Muscle layer of colon (tissue), 2 donors: Measurements from ENCODE around the gene DGKQ.

Experiments used
- H3K27ac ChIP-seq: one replicate; pipeline ENCODE4 v1.7.0; 2013; ENCODE audit warnings: low read depth, mild to moderate bottlenecking, low read length, moderate library complexity
- H3K27me3 ChIP-seq, 2 donors: one replicate each; pipeline ENCODE4 v1.7.0; 2013; ENCODE audit warnings: low read length in 2 of 2, mild to moderate bottlenecking in 2 of 2; ENCODE audit not compliant: insufficient read depth in 2 of 2, control insufficient read depth in 1 of 2
- H3K36me3 ChIP-seq: one replicate; pipeline ENCODE4 v1.7.0; 2013; ENCODE audit warnings: mild to moderate bottlenecking, low read length; ENCODE audit not compliant: insufficient read depth
- H3K4me1 ChIP-seq: one replicate; pipeline ENCODE4 v1.7.0; 2013; ENCODE audit warnings: mild to moderate bottlenecking, low read length; ENCODE audit not compliant: insufficient read depth
- H3K4me3 ChIP-seq, 2 donors: one replicate each; pipeline ENCODE4 v1.7.0; 2013; ENCODE audit warnings: low read length in 2 of 2, low read depth in 1 of 2, mild to moderate bottlenecking in 1 of 2, moderate library complexity in 1 of 2
- H3K9ac ChIP-seq: one replicate; pipeline ENCODE4 v1.7.0; 2013; ENCODE audit warnings: low read length
- H3K9me3 ChIP-seq: one replicate; pipeline ENCODE4 v1.7.0; 2013; ENCODE audit warnings: mild to moderate bottlenecking, low read length
- donor health status: abdominal sarcoma.
- donor health status: Adenocarcinoma of cecum.

Gene DGKQ

DNA sequence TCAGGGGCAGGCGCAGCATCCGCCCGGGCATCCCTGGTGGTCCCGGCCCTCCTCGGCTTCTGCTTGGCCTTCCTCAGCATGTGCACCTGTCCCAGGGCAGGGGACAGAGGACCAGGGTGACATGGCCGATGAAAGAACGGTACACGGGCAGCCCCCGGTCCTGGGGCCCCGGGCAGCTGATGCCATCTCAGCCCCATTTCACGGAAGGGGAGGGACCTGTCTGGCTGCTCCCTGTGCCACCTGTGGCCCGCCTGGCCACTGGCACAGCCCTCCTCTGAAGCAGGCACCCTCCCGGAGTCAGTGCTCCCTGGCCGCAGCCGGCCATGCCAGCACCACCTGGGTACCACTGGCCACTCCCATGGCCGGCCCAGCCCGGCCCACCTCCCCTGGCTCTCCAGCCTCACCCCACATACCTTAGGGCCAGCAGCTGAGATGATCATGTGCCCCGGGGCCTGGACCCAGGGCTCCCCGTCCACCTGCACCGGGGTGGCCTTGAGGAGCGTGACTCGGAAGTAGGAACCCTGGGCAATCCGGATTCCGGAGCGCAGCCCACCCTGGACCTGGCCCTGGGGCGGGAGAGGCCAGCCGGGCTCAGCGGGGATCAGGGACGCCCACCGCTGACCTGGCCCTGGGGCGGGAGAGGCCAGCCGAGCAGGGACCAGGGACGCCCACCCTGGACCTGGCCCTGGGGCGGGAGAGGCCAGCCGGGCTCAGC, 12.6 kb downstream of the DGKQ start:
- no peaks in the 10 kb centered on the region for H3K9me3 ChIP-seq
- H3K4me3 ChIP-seq: no peak overlapping the region
- no peaks in the 10 kb centered on the region for H3K27me3 ChIP-seq
- H3K27ac ChIP-seq: no peak overlapping the region
- no peak overlapping the region for H3K9ac ChIP-seq
- H3K36me3 ChIP-seq: peaks cover 12% of the 10 kb centered on the region
- no peaks in the 10 kb centered on the region for H3K4me1 ChIP-seq

DNA sequence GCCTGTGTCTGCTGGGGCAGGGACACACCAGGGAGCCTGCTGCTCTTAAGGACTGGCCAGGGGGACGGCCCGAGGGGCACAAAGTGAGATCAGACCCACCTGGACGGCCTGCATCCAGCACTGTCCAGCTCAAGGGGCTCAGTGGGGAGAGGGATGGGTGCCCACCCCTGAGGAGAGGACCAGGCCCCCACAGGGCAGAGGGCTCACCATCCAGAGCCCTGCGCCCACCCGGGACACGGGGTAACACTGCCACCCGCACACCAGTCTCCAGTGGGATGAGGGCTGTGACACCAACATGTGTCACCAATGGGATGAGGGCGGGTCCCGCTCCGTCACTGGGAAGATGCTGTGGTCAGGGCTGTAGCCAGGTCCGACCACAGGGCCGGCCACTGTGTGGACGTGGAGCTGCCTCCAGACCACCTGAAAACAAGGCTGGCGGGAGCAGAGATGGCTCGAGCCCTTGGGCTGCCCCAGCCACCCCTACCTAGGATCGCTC, 13.2 kb downstream of the DGKQ start:
- peaks cover 10% of the 10 kb centered on the region for H3K36me3 ChIP-seq

DNA sequence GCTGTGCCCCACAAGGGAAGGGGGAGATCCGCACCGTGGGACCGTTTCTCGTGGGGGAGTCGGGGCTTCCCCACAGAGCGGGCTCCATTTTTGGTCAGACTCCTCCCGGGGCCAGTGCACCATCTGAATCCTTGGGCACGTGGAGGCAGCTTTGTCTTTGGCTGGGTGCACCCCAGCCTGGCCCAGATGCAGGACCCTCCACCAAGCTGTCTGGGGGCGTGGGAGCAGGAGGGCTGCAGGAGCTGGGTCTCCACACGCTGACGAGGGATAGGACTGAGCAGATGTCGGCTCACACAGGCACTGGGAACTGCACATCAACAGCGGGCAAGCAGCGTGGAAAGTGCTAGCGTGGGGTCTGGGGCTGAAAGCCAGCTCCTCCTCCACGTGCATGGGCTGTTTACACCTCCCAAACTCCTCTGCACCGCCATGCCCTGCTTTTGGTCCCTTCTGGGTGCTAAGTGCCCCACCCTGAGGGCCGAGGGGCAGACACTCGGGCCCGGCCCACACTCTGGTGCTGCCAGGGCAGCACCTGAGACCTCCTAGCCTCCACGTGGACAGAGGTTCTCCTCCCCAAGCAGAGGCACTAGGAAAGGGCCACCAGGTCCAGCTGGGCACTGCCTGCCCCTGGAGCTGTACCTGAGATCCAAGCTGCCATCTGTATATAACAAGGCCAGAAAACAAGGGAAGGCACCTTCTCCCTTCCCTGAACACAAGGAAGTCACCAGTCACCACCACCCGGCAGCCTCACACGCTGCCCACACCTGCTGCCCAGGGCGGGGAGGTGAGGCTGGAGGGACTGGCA, 13.8 kb downstream of the DGKQ start:
- H3K36me3 ChIP-seq: peaks cover 16% of the 10 kb centered on the region

More for the DNA sequence above, 13.2 kb downstream of the DGKQ start:
- H3K27me3 ChIP-seq: no peaks in the 10 kb centered on the region
- H3K4me1 ChIP-seq: no peaks in the 10 kb centered on the region
- no peak overlapping the region for H3K27ac ChIP-seq
- H3K9ac ChIP-seq: no peak overlapping the region
- no peak overlapping the region for H3K4me3 ChIP-seq
- H3K9me3 ChIP-seq: no peaks in the 10 kb centered on the region

DNA sequence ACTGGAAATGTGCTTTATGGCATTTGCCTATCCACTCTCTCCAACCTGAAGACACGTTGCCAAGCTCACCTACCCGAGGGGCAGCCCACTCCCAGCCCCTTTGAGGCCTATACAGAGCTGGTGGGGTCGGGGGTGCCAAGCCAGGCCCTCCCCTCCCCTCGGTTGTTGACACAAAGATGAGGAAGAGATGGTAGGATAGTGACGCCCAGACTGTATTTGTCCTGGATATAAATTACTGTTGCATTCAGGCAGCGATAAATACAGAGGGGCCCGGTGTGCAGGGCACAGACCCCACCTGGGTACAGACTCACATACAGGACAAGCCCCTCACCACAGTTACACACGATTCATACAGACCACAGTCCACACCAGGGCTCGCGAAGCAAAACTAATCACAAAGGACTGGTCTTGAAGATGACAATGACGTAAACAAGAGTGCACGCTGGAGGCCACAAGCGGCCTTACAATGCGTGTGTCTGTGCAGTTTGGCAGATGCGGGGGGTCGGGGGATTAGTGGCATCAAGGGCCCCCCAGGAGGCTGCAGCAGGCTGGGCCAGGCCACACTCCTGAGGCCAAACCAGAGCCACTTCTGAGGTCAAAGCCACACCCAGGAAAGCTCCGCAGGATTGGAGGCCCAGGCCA, 14.6 kb downstream of the DGKQ start:
- no peak overlapping the region for H3K9ac ChIP-seq
- H3K9me3 ChIP-seq: no peaks in the 10 kb centered on the region
- no peaks in the 10 kb centered on the region for H3K27me3 ChIP-seq
- no peak overlapping the region for H3K27ac ChIP-seq
- H3K36me3 ChIP-seq: peaks cover 17% of the 10 kb centered on the region
- H3K4me1 ChIP-seq: no peaks in the 10 kb centered on the region
- no peak overlapping the region for H3K4me3 ChIP-seq

More for the DNA sequence above, 13.8 kb downstream of the DGKQ start:
- Histone ChIP-seq H3K27me3 (no peaks in the 10 kb centered on the region), H3K9ac (no peak overlapping the region), H3K4me3 (no peak overlapping the region), H3K9me3 (no peaks in the 10 kb centered on the region), H3K4me1 (no peaks in the 10 kb centered on the region), H3K27ac (no peak overlapping the region)

DNA sequence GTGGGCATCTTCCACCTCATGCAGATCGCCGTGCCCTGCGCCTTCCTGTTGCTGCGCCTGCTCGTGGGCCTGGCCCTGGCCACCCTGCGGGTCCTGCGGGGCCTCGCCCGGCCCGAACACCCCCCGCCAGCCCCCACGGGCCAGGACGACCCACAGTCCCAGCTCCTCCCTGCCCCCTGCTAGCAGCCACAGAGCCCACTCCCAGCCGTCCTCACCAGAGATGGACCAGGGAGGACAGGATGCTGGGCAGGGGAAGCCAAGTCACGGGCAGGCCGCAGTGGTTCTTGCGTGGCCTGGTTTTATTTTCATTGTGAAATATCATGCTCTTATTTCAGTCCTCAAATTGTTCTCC, 15.1 kb downstream of the DGKQ start:
- H3K4me1 ChIP-seq: no peaks in the 10 kb centered on the region
- H3K9me3 ChIP-seq: no peaks in the 10 kb centered on the region
- peaks cover 17% of the 10 kb centered on the region for H3K36me3 ChIP-seq
- H3K27me3 ChIP-seq: no peaks in the 10 kb centered on the region
- H3K4me3 ChIP-seq: no peak overlapping the region
- no peak overlapping the region for H3K27ac ChIP-seq
- no peak overlapping the region for H3K9ac ChIP-seq

DNA sequence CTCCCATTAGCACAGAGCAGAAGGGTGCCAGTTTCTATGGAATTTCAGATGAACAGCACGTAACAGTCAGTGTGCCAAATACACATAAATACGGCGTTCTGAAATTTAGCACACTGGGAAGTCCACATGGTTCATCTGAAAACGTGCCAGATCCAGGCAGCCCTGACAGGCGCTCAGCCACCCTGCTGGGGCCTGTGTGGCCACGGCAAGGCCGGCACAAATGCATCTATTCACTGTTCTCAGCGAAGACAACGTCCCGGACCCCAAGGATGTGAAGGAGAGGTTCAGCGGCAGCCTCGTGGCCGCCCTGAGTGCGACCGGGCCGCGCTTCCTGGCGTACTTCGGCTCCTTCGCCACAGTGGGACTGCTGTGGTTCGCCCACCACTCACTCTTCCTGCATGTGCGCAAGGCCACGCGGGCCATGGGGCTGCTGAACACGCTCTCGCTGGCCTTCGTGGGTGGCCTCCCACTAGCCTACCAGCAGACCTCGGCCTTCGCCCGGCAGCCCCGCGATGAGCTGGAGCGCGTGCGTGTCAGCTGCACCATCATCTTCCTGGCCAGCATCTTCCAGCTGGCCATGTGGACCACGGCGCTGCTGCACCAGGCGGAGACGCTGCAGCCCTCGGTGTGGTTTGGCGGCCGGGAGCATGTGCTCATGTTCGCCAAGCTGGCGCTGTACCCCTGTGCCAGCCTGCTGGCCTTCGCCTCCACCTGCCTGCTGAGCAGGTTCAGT, 15.6 kb downstream of the DGKQ start:
- Histone ChIP-seq H3K27ac (no peak overlapping the region), H3K4me3 (no peak overlapping the region), H3K9ac (no peak overlapping the region), H3K9me3 (no peaks in the 10 kb centered on the region), H3K4me1 (no peaks in the 10 kb centered on the region), H3K36me3 (peaks cover 17% of the 10 kb centered on the region), H3K27me3 (no peaks in the 10 kb centered on the region)

DNA sequence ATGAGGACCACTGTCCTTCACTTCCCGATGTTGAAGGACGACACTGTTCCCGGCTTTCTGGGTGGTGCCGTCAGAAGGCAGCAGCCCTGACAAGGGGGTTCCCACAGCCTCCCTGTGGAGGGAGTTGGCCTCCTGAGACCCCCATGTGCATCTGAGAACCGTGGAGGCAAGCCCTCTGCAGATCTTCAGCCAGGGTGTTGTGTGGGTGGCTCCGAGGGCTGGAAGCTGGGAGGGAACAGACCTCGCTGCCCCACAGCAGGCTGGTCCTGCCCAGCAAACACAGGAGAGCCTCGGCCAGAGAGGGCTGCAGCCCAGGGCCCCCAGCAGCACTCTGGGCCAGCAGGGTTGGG, 16.2 kb downstream of the DGKQ start:
- H3K27me3 ChIP-seq: no peaks in the 10 kb centered on the region
- no peak overlapping the region for H3K4me3 ChIP-seq
- no peak overlapping the region for H3K27ac ChIP-seq
- peaks cover 11% of the 10 kb centered on the region for H3K36me3 ChIP-seq
- H3K4me1 ChIP-seq: no peaks in the 10 kb centered on the region
- no peak overlapping the region for H3K9ac ChIP-seq
- no peaks in the 10 kb centered on the region for H3K9me3 ChIP-seq

DNA sequence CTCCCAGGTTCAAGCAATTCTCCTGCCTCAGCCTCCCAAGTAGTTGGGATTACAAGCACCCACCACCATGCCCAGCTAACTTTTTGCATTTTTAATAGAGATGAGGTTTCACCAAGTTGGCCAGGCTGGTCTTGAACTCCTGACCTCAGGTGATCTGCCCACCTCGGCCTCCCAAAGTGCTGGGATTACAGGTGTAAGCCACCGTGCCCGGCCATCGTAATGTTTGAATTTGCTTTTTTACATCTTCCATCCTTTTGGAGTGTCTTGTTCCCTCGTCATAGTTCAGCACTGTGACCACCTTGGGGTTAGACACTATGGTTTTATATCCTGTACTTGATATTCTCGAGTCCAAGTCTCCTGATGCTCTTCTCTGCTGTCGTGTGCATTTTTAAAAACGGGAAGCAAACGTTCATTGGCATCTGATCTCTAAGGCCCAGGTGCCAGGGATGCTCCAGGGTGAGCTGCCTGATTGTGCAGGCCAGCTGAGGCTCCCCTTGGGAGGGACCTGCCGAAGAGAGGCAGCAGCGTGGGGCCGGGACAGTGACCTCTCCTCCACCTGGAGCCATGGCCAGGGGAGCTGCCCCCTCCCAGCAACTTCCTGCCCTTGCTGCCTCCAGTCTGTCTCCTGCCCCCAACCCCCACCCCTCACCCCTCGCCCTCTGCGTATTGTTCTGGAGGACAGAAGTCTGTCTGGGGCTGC, 16.7 kb downstream of the DGKQ start:
- Histone ChIP-seq H3K9ac (no peak overlapping the region), H3K9me3 (no peaks in the 10 kb centered on the region), H3K27me3 (no peaks in the 10 kb centered on the region), H3K27ac (no peak overlapping the region), H3K36me3 (peaks cover 9% of the 10 kb centered on the region), H3K4me3 (no peak overlapping the region), H3K4me1 (no peaks in the 10 kb centered on the region)

DNA sequence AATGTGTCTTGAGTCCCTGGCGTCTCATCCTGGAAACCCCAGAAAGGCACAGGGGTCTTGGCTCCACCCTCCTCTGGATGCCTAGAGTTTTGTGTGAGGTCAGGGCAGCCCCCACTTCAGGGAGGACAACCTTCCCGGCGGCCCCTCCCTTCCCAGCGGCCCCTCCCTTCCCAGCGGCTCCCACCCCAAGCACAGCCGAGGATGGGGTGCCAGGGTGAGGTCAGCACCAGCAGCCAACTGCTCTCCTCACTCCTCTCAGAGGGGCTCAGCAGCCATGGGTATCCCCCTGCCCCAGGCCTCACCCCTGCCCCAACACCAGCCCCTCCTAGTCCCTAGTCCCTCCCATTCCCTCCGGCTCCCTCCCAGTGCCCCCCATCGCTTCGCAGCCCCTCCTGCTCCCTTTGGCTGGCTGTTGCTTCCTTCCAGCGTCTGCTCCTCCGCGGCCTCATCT, 17.4 kb downstream of the DGKQ start:
- H3K9me3 ChIP-seq: no peaks in the 10 kb centered on the region
- H3K36me3 ChIP-seq: peaks cover 9% of the 10 kb centered on the region
- no peaks in the 10 kb centered on the region for H3K27me3 ChIP-seq
- H3K4me3 ChIP-seq: no peak overlapping the region
- H3K9ac ChIP-seq: no peak overlapping the region
- no peak overlapping the region for H3K27ac ChIP-seq
- no peaks in the 10 kb centered on the region for H3K4me1 ChIP-seq

DNA sequence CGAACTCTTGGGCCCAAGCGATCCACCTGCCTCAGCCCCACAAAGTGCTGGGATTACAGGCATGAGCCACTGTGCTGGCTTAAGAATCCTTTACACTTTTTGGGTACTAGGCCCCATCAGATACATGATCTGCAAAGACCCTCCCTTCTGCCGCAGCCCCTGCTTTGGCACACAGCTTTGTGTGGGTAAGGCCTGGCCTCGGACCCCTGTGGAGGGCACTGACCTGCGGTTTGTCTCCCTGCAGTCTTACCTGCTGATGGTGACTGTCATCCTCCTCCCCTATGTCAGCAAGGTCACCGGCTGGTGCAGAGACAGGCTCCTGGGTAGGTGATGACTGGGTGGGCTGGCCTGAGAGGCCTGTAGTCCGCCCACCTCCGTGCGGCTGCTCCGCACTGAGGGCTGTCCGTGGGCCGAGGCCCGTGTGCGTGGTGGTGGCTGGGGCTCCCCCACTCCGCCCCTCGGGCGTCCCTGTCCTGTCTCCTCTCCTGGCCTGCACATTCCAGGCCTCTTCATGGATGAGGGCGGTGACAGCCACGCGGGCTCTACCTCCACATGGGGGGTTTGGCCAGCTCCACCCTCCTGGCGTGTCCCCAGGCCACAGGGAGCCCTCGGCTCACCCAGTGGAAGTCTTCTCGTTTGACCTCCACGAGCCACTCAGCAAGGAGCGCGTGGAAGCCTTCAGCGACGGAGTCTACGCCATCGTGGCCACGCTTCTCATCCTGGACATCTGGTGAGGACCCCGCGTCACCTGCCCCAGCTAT, 18.0 kb downstream of the DGKQ start:
- peaks cover 9% of the 10 kb centered on the region for H3K36me3 ChIP-seq
- H3K9ac ChIP-seq: no peak overlapping the region
- H3K9me3 ChIP-seq: no peaks in the 10 kb centered on the region
- H3K4me3 ChIP-seq: no peak overlapping the region
- no peak overlapping the region for H3K27ac ChIP-seq
- H3K4me1 ChIP-seq: no peaks in the 10 kb centered on the region
- no peaks in the 10 kb centered on the region for H3K27me3 ChIP-seq
